BJ (cell line): ENCODE measurements around the gene NUDT22. TPM values are rescaled to one million over a fixed set of nuclear protein-coding genes. Genes with fewer than 3 reads are reported as not detected.

Source experiments
- CTCF ChIA-PET: fragments of 350-600 bp; formaldehyde crosslinking; extraction: SDS; loops from one replicate; lab custom pipeline; 2021; ENCODE audit warnings: antibody characterized with exemption, inconsistent platforms; lab: Yijun Ruan, JAX
- POLR2A ChIA-PET: fragments of 300-600 bp; sonication (Branson Sonifier 250); formaldehyde crosslinking; extraction: SDS; loops from one replicate; lab custom pipeline; 2021; ENCODE audit warnings: antibody characterized with exemption; lab: Charles Lee
- DNase-seq: peaks from one replicate; pipeline ENCODE4 v3.0.0-alpha.2; 2011; ENCODE audit warnings: low read depth
- H3K27me3 ChIP-seq: 2 replicates; pipeline ENCODE4 v1.6.0; 2011; ENCODE audit warnings: low read length; ENCODE audit not compliant: control insufficient read depth, insufficient read depth
- H3K36me3 ChIP-seq: 2 replicates; pipeline ENCODE4 v1.5.1; 2011; ENCODE audit warnings: low read length; ENCODE audit not compliant: control insufficient read depth, insufficient read depth
- H3K4me3 ChIP-seq: 2 replicates; pipeline ENCODE4 v1.5.1; 2011; ENCODE audit warnings: low read depth, mild to moderate bottlenecking, control low read depth, low read length
- CTCF ChIP-seq: IDR thresholded peaks from 2 replicates; pipeline ENCODE4 v1.5.1; 2011; ENCODE audit warnings: low read depth, mild to moderate bottlenecking, control low read depth, inconsistent platforms, low read length, moderate library complexity; ENCODE audit not compliant: insufficient read depth
- polyA plus RNA-seq: library from polyadenylated mRNA; depleted of rRNA; stranded (reverse); fragments of >200 nt; gene quantifications from 2 replicates; pipeline ENCODE4 v1.2.3, GENCODE V29; 2011

Gene NUDT22
- polyA plus RNA-seq, 1 experiment, result 51.2 TPM

DNA sequence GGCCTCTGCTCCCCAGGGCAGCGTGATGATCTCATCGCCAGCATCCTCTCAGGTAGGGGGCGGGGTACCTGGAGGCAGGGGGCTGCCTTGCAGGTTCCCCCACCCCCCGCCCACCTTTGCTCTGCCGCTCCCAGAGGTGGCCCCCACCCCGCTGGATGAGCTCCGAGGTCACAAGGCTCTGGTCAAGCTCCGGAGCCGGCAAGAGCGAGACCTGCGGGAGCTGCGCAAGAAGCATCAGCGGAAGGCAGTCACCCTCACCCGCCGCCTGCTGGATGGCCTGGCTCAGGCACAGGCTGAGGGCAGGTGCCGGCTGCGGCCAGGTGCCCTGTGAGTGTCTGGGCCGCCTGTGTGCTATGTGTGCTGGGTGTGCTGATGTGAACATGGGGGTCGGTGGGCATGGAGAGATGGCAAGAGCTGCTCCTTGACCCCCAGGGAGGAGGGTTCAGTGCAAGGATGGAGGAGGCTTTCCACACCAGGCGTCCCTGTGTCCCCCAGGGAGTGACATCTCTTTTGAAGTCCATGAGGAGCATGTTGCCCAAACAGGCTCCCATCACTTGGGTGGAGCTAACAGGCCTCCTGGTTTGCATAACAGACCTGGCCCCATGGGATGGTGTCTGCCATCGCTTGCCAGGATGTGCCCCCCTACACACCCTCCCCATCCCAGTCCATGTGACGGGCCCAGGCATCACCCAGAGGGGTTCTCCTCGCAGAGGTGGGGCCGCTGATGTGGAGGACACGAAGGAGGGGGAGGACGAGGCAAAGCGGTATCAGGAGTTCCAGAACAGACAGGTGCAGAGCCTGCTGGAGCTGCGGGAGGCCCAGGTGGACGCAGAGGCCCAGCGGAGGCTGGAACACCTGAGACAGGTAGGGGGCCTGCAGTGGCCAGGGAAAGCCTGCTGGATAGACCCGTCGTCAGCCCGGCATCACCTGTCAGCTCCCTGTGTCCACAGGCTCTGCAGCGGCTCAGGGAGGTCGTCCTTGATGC is 39.4 kb downstream of the NUDT22 start:
- DNase-seq, result no peak
- CTCF ChIA-PET, result interaction anchor here (1.3 to 6.5 kb wide), 4 partner anchors 8 to 39 kb away, joined by 3 to 56 read pairs (median 8); partner anchors contain the start of genes CATSPERZ, ESRRA and PLCB3

GRCh38 chr11:64266339-64266738 is 40.3 kb downstream of the NUDT22 start:
- no peak for DNase-seq
- ChIA-PET POLR2A (no interaction called here), CTCF (interaction anchor here (1.3 to 6.5 kb wide), 2 partner anchors 9 to 15 kb away, joined by 3 to 56 read pairs; partner anchors contain the start of gene PLCB3)
- TF ChIP-seq CTCF, result no peak
- Histone ChIP-seq H3K4me3 (no peak overlapping the region), H3K27me3 (no peaks in the 10 kb centered on the region), H3K36me3 (peaks cover 40% of the 10 kb centered on the region)

More for the DNA sequence above, 39.4 kb downstream of the NUDT22 start:
- Histone ChIP-seq H3K27me3 (no peaks in the 10 kb centered on the region), H3K36me3 (peaks cover 41% of the 10 kb centered on the region), H3K4me3 (no peak overlapping the region)
- POLR2A ChIA-PET, result no interaction called here
- TF ChIP-seq CTCF, result no peak

DNA sequence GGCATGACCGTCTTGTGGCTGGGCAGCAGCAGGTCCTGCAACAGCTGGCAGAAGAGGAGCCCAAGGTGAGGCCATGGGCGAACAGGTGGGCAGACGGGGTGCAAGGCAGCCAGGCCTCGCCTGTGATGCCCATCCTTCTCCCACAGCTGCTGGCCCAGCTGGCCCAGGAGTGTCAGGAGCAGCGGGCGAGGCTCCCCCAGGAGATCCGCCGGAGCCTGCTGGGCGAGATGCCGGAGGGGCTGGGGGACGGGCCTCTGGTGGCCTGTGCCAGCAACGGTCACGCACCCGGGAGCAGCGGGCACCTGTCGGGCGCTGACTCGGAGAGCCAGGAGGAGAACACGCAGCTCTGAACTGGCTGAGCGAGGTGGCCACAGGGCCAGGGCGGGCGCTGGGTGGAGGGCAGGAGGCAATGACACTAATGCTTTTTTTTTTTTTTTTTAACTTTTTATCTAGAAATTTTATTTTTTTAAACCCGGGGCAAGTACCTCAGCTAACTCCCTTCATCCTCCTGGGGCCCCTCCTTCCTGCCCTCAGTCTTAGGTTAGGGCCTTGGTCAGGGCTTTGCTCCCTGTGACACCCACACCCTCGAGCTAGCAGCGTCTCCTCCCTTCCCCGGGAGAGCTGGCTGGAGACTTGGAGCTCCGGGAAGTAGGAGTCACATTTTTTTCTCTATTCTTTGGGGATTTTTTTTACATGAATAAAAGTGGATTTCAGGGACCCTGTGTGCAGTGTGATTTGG is 41.3 kb downstream of the NUDT22 start:
- Histone ChIP-seq H3K36me3 (peaks cover 34% of the 10 kb centered on the region), H3K27me3 (no peaks in the 10 kb centered on the region), H3K4me3 (no peak overlapping the region)
- ChIA-PET CTCF (interaction anchor here (0.7 to 3.5 kb wide), 5 partner anchors 10 to 82 kb away, joined by 3 to 41 read pairs (median 7); partner anchors contain the start of genes ESRRA, PLCB3 and STIP1), POLR2A (interaction anchor here (0.6 kb wide), 2 partner anchors 117 to 393 kb away, joined by 3 to 5 read pairs; no protein-coding TSS in a partner anchor)
- no peak for TF ChIP-seq CTCF
- DNase-seq, result no peak

DNA sequence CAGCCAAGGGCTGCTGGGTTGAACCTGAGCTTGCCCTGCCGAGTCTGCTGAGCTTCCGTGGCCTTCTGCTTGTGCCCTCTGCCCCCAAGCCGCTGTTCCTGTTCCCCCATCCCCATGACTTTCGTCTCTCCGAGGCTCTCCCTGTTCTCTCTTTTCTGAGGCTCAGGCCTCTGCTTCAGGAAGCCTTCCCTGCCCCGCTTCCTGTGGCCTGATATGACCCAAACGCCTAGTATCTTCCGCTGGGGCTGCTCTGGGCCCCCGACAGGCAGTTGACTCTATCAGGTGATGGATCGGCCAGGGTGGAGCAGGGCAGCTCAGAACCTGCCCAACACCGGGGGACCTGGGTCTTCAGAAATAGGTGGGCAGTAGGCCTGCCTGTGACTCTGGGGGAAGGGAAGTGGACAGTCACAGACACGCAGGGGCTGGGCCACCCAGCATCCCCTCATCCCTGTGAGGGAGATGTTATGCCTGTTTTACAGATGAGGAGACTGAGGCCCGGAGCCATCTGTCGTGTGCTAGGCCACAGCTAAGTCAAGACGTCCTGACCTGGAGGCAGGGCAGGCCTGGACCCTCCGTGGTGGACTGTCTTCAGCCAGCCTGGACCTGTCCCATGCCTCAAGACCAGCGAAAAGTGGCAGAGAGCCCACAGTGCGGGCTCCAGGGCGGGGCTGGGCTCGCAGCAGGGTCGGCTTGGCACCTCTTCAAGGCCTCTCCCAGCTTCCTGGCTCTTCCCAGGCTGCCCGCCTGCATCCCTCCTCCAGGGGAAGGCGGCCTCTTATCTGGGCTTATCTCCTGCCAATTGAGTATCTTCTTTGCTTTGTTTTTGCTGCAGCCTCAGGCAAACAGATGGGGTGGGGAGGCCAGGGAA is 42.2 kb downstream of the NUDT22 start:
- no peak for DNase-seq
- H3K36me3 ChIP-seq, result peaks cover 28% of the 10 kb centered on the region
- CTCF ChIA-PET, result interaction anchor here (0.7 to 4.7 kb wide), 9 partner anchors 9 to 64 kb away, joined by 3 to 41 read pairs (median 7); partner anchors contain the start of genes CATSPERZ, ESRRA, PLCB3 and PPP1R14B
- no peaks in the 10 kb centered on the region for H3K27me3 ChIP-seq
- POLR2A ChIA-PET, result interaction anchor here (0.7 kb wide), 1 partner anchor 352 kb away, joined by 3 read pairs; no protein-coding TSS in a partner anchor
- H3K4me3 ChIP-seq, result peak overlapping the region; percentile 66
- no peak for TF ChIP-seq CTCF
